Natural killer cell (primary cell): ENCODE measurements around the gene TEKTIP1. TPM values are rescaled to one million over a fixed set of nuclear protein-coding genes. Genes with fewer than 3 reads are reported as not detected.

ENCODE experiments used
- ATAC-seq, 3 donors: fragments of 150-1000 bp in 2 of 3; fragments of 200-7000 bp in 1 of 3; cut with Tn5 transposase; 1 replicate in 1 of 3; 2 replicates in 2 of 3; pipeline ENCODE4 v1.10.0; 2021; ENCODE audit warnings: mild to moderate bottlenecking in 2 of 3, moderate library complexity in 2 of 3
- DNase-seq, 2 donors: peaks; one replicate each; pipeline versions ENCODE4 v3.0.0 to v3.0.0-alpha.2; 2013 to 2021; ENCODE audit warnings: mixed read lengths in 1 of 2
- H3K27ac ChIP-seq: one replicate; pipeline ENCODE4 v1.5.1; 2013; ENCODE audit warnings: mild to moderate bottlenecking, low read length
- H3K27me3 ChIP-seq: one replicate; pipeline ENCODE4 v1.6.1; 2013; ENCODE audit warnings: low read length; ENCODE audit not compliant: control insufficient read depth, insufficient read depth
- H3K36me3 ChIP-seq: one replicate; pipeline ENCODE4 v1.6.1; 2013; ENCODE audit warnings: low read length; ENCODE audit not compliant: control insufficient read depth, insufficient read depth
- H3K4me1 ChIP-seq: one replicate; pipeline ENCODE4 v1.6.1; 2013; ENCODE audit warnings: low read length; ENCODE audit not compliant: control insufficient read depth, insufficient read depth
- H3K4me3 ChIP-seq: one replicate; pipeline ENCODE4 v1.5.1; 2013; ENCODE audit warnings: low read length
- H3K9me3 ChIP-seq: one replicate; pipeline ENCODE4 v1.6.1; 2013; ENCODE audit warnings: low read length; ENCODE audit not compliant: control insufficient read depth, insufficient read depth
- H3K27ac Mint-ChIP-seq, 2 donors: one replicate each; pipeline ENCODE4 v1.8.0; 2022; ENCODE audit warnings: mild to moderate bottlenecking in 2 of 2, mixed read lengths in 2 of 2, moderate library complexity in 1 of 2
- H3K27me3 Mint-ChIP-seq, 2 donors: one replicate each; pipeline ENCODE4 v1.8.0; 2022; ENCODE audit warnings: low read depth in 2 of 2, mixed read lengths in 2 of 2
- H3K36me3 Mint-ChIP-seq: one replicate; pipeline ENCODE4 v1.8.0; 2022; ENCODE audit warnings: mixed read lengths
- H3K4me1 Mint-ChIP-seq, 2 donors: one replicate each; pipeline ENCODE4 v1.8.0; 2022; ENCODE audit warnings: mixed read lengths in 2 of 2
- H3K4me3 Mint-ChIP-seq: one replicate; pipeline ENCODE4 v1.8.0; 2022; ENCODE audit warnings: mild to moderate bottlenecking, moderate library complexity, mixed read lengths
- H3K9me3 Mint-ChIP-seq, 2 donors: one replicate each; pipeline ENCODE4 v1.8.0; 2022; ENCODE audit warnings: mixed read lengths in 2 of 2
- WGBS: methylation state at CpG from one replicate; pipeline ENCODE4 v1.1.7; 2013; ENCODE audit warnings: missing lambda C conversion rate; ENCODE audit not compliant: insufficient coverage; 5-methylcytosine and 5-hydroxymethylcytosine counted together
- intact Hi-C: fragments of 100-400 bp; cut with micrococcal nuclease; formaldehyde crosslinking; loops from one replicate; pipeline ENCODE4 v1.14.2; 2022
- total RNA-seq, 4 donors: library from RNA; stranded (reverse); fragments of 120-200 nt in 1 of 4; gene quantifications; one replicate each; pipeline versions ENCODE4 v1.2.3 to v1.2.4, GENCODE V29; 2013 to 2022
- TF ChIP-seq, protein P1 (sequence below): fragments of 200-600 bp; IDR thresholded peaks from one replicate; pipeline ENCODE4 v1.8.0; 2022; ENCODE audit warnings: antibody characterized with exemption

Gene TEKTIP1
- total RNA-seq, 3 donors from 2014 or later (not counting 1 experiment from before 2014, with no cell fraction given) = 5.9 to 11.6 (median 6.4) TPM

DNA sequence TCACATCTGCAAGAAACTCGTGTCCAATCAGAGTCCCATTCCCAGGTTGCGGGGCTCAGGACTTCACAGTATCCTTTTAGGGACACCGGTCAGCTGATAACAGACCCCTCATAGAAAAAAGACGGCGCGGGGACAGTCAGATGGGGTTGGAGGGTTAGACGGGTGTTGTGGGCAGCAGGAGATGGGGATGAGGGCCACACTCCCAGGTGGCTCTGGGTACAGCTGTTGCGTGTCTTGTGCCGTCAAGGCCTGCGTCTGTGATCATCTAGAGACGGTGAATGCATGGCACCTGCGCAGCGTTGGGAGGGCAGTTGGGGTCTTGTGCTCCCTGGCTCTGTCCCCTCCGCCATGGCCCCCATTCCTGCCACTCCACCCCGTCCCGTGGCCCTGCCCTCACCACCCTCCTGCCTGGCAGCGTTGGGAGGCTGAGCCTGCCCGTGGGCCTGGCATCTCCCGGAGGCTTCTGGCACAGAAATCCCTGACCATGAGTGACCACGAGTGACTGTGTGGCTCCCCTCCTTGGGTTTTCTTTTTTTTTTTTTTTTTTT lies 14.0 kb upstream of the TEKTIP1 start:
- Histone ChIP-seq H3K9me3 (no peaks in the 10 kb centered on the region), H3K36me3 (peaks cover 48% of the 10 kb centered on the region), H3K4me3 (no peak overlapping the region), H3K4me1 (peaks cover 3% of the 10 kb centered on the region), H3K27ac (no peak overlapping the region), H3K27me3 (no peaks in the 10 kb centered on the region)
- intact Hi-C loops = no loop called here
- Mint-ChIP-seq H3K27ac (no peak overlapping the region), H3K9me3 (no peaks in the 10 kb centered on the region), H3K4me1 (peaks cover 11 to 14% of the 10 kb centered on the region in 2 donors), H3K27me3 (no peaks in the 10 kb centered on the region), H3K4me3 (no peak overlapping the region), H3K36me3 (no peaks in the 10 kb centered on the region)
- TF ChIP-seq, protein P1, sequence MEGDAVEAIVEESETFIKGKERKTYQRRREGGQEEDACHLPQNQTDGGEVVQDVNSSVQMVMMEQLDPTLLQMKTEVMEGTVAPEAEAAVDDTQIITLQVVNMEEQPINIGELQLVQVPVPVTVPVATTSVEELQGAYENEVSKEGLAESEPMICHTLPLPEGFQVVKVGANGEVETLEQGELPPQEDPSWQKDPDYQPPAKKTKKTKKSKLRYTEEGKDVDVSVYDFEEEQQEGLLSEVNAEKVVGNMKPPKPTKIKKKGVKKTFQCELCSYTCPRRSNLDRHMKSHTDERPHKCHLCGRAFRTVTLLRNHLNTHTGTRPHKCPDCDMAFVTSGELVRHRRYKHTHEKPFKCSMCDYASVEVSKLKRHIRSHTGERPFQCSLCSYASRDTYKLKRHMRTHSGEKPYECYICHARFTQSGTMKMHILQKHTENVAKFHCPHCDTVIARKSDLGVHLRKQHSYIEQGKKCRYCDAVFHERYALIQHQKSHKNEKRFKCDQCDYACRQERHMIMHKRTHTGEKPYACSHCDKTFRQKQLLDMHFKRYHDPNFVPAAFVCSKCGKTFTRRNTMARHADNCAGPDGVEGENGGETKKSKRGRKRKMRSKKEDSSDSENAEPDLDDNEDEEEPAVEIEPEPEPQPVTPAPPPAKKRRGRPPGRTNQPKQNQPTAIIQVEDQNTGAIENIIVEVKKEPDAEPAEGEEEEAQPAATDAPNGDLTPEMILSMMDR = no peak
- ATAC-seq = no peak
- WGBS = 96% methylated on average over 19 of the region's 20 CpGs
- DNase-seq = no peak

DNA sequence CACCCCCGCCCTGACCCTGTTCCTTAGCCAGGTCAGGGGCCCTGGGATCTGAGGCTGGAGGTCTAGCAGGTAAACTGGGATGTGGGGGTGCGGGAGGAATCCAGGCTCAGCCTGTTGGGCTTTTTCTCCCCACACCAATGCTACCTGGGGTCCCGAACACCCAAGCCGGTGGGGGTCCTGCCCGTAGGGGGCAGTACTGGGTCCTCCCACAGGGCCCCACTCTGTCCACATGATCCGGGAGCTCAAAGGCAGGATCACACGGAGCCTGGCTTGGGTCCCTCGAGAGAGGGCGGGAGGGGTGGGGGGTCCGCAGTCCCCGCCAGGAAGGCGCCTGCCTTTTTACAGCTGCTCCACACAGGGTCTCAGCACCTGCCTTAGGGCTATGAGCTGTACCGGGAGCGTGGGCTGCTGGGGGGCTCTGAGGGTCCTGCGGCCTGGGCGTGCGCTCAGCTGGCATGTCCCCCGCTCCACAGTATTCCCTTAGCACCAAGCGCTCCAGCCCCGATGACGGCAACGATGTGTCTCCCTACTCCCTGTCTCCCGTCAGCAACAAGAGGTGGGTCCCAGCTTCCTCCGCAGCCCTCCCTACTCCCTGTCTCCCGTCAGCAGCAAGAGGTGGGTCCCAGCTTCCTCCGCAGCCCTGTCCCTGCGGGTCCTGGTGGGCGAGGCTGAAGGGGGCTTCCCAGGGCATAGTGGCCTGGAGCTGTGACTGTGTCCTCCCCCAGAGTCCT lies 12.3 kb upstream of the TEKTIP1 start:
- H3K4me3 Mint-ChIP-seq = no peak overlapping the region
- peaks cover 56% of the 10 kb centered on the region for H3K36me3 ChIP-seq
- ATAC-seq = no peak

DNA sequence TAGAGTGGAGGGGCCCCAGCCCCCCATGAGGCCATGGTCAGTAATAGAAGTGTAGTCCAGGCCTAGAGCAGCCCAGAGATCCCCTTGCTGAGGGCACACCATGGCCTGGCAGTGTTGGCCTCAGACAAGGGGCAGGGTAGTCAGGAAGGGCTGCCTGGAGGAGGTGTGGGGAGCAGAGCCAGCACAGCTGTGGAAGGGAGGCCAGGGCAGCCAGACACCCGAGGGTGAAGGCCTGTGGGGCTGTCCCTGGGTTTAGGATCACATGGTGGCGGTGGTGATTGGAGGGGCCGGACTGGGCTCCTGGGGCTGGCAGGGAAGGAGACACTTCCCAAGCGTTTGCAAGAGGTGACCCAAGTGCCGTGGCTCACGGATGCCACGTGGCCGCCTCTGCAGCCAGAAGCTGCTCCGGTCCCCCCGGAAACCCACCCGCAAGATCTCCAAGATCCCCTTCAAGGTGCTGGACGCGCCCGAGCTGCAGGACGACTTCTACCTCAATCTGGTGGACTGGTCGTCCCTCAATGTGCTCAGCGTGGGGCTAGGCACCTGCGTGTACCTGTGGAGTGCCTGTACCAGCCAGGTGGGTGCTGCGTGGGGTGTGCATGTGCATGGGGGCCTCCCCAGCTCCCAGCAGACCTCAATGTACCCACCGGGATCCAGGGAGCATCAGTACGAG lies 11.6 kb upstream of the TEKTIP1 start:
- TF ChIP-seq, protein P1 = no peak
- DNase-seq (no peak), ATAC-seq (no peak)
- Mint-ChIP-seq H3K27me3 (no peaks in the 10 kb centered on the region), H3K4me1 (peaks cover under 1 to 4% of the 10 kb centered on the region in 2 donors), H3K27ac (no peak overlapping the region), H3K36me3 (no peaks in the 10 kb centered on the region), H3K4me3 (no peak overlapping the region), H3K9me3 (no peaks in the 10 kb centered on the region)
- H3K36me3 ChIP-seq = peaks cover 59% of the 10 kb centered on the region
- no peaks in the 10 kb centered on the region for H3K9me3 ChIP-seq
- H3K27me3 ChIP-seq = no peaks in the 10 kb centered on the region
- no peak overlapping the region for H3K4me3 ChIP-seq
- H3K4me1 ChIP-seq = no peaks in the 10 kb centered on the region
- WGBS = 96% methylated on average over 21 of the region's 21 CpGs
- no peak overlapping the region for H3K27ac ChIP-seq
- intact Hi-C loops = no loop called here

More for the DNA sequence above, 12.3 kb upstream of the TEKTIP1 start:
- H3K9me3 ChIP-seq = no peaks in the 10 kb centered on the region
- H3K4me3 ChIP-seq = no peak overlapping the region
- intact Hi-C loops = no loop called here
- peaks cover 5 to 8% of the 10 kb centered on the region in 2 donors for H3K4me1 Mint-ChIP-seq
- H3K27me3 ChIP-seq = no peaks in the 10 kb centered on the region
- no peak for DNase-seq
- no peak overlapping the region for H3K27ac ChIP-seq
- WGBS = 97% methylated on average over 28 of the region's 28 CpGs
- H3K27me3 Mint-ChIP-seq = no peaks in the 10 kb centered on the region
- no peaks in the 10 kb centered on the region for H3K9me3 Mint-ChIP-seq
- TF ChIP-seq, protein P1 = no peak
- H3K36me3 Mint-ChIP-seq = no peaks in the 10 kb centered on the region
- H3K27ac Mint-ChIP-seq = no peak overlapping the region
- H3K4me1 ChIP-seq = no peaks in the 10 kb centered on the region
